ENCODE measurements around the gene DNAJC30.
A peak's percentile ranks its signal among the peaks of the same experiment; 100 is the strongest.

Gene DNAJC30

DNA sequence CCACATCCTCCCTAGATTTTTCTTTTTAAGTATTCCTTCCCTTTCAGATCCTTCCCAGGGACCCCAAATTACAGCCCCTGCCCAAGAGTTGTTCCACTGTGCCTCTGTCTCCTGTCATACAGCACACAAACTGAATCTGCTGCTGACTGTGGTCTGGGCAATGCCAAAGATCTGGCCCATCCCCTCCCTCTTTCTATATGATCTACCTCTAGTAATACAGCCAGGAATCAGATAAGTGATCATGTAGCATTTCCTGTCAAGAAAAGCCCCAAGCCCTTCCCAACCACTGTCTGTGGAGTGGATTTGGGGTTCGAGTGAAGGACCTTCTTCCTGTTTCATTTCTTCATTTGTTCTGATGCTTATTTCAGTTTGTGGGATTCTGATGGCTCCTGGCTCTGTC lies 29.5 kb upstream of the DNAJC30 start:
- in situ Hi-C loops (cut with HindIII; ENCODE audit: low pct_ligation_motif_present, low sequenced_read_pairs): no loop called here
- H3K27me3 ChIP-seq (replicated peaks): no peaks in the 10 kb centered on the region
- H3K4me3 ChIP-seq (ENCODE audit: low read depth, low read length): no peak overlapping the region

DNA sequence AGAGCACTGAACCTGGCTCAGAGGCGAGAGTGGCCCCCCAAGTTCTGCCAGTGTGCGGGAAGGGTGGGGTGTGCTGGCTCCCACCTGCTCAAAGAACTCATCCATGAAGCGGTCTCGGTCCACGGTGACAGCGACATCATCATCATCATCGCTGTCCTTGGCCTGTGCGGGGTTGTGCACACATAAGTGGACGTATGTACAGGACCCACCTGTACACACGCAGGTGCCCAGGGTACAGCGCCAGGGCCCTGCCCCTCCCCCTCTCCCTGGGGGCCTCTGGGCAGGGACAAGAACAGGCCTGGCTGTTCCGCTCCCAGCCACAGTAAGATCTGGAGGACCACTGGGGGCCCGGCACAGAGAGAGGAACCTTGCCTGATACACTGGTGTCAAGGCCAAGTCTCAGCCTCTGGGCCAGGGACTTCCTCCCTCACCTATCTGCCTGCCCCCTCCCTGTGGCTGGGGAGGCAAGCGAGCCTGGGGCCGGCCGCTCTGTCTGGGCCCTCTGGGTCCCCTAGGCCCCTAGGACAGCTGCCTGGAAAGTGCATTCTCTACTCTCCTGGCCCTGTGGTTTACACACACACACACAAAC lies 25.8 kb upstream of the DNAJC30 start:
- in situ Hi-C loops (cut with HindIII; ENCODE audit: low pct_ligation_motif_present, low sequenced_read_pairs): no loop called here

More for the DNA sequence above, 29.5 kb upstream of the DNAJC30 start:
- Histone ChIP-seq H3K36me3 (replicated peaks) (peaks cover 74% of the 10 kb centered on the region), H3K27ac (no peak overlapping the region)
- TF ChIP-seq, protein P1, sequence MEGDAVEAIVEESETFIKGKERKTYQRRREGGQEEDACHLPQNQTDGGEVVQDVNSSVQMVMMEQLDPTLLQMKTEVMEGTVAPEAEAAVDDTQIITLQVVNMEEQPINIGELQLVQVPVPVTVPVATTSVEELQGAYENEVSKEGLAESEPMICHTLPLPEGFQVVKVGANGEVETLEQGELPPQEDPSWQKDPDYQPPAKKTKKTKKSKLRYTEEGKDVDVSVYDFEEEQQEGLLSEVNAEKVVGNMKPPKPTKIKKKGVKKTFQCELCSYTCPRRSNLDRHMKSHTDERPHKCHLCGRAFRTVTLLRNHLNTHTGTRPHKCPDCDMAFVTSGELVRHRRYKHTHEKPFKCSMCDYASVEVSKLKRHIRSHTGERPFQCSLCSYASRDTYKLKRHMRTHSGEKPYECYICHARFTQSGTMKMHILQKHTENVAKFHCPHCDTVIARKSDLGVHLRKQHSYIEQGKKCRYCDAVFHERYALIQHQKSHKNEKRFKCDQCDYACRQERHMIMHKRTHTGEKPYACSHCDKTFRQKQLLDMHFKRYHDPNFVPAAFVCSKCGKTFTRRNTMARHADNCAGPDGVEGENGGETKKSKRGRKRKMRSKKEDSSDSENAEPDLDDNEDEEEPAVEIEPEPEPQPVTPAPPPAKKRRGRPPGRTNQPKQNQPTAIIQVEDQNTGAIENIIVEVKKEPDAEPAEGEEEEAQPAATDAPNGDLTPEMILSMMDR (IDR thresholded peaks at IDR 0.05; ENCODE audit: low read depth, low read length, missing control alignments): no peak
- no peak for DNase-seq

DNA sequence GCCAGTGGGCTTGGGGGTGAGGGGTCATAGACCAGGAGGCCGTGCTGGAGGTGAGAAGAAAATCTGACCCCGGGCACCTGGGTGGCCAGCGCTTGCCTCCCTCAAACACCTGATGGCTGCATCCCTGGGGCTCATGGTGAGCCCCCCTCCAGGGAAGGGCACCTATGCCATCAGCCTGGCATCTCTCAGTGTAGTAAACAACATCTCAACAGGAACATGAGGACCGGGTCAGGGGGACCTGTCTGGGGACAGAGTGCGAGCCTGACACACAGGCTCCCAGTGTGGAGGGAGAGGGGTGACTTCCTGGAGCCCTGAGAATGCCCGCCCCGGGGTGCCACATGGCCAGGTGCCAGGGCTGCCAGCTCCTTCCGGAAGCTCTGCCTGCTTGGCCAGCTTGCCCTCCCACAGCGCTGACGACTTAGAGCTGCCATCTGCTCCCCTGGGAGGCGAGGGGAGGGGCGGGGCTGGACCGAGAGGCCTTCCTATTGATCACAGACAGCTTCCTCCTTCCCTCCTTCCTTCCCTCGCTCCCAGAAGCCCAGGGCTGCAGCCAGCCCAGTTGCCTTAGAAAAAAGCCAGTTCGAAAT lies 23.9 kb upstream of the DNAJC30 start:
- in situ Hi-C loops (cut with HindIII; ENCODE audit: low pct_ligation_motif_present, low sequenced_read_pairs): no loop called here
- H3K27ac ChIP-seq: peak overlapping the region; percentile 75
- TF ChIP-seq, protein P1 (IDR thresholded peaks at IDR 0.05; ENCODE audit: low read depth, low read length, missing control alignments): no peak
- DNase-seq: peak; percentile 20
- H3K27me3 ChIP-seq (replicated peaks): no peaks in the 10 kb centered on the region
- H3K4me3 ChIP-seq (ENCODE audit: low read depth, low read length): no peak overlapping the region
- peaks cover 84% of the 10 kb centered on the region for H3K36me3 ChIP-seq (replicated peaks)

More for the DNA sequence above, 25.8 kb upstream of the DNAJC30 start:
- H3K36me3 ChIP-seq (replicated peaks): peaks cover 86% of the 10 kb centered on the region
- no peak overlapping the region for H3K4me3 ChIP-seq (ENCODE audit: low read depth, low read length)
- no peak overlapping the region for H3K27ac ChIP-seq
- no peaks in the 10 kb centered on the region for H3K27me3 ChIP-seq (replicated peaks)
- no peak for DNase-seq
- TF ChIP-seq, protein P1 (IDR thresholded peaks at IDR 0.05; ENCODE audit: low read depth, low read length, missing control alignments): no peak

DNA sequence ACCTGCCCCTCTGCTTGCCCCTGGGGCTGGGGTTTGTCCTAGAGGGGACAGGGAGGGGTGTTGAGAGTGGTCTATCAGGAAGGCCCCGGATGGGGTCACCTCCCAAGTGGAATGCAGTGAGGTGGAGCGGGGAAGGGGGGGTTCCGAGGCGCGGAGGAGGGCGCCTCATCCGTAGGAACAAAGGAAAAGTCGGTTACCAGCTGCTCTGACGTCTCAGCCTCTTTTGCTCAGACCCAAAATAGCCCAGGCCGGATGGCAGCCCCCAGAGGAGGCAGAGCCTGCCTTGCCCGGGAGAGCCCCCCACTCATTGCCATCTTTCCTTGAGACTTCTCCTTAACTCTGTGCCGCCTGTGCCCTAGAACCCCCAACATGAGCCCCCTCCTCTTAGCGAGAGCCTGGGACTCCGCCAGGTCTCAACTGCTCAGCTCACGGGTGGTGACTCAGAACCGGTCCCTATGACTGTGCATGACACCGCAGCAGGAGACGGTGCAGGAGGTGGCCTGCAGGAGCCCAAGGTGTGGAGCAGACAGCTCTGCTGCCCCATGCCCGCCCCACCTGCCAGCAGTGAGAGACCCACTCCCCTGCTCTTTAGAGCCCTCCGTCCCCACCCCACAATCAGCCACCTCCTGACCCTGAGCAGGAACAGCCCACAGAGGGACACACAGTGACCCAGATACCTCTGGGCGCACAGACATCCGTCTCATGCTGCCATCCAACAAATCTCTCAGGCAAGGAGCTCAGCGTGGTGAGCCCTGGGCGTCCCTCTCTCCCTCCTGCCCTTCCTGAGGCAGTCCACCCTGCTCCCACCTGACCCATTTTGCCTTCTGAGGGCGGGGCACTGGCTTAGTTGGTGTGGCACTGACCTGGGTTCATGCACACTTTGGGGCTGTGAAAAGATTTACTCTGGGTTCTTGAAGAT lies 23.1 kb upstream of the DNAJC30 start:
- no peaks in the 10 kb centered on the region for H3K27me3 ChIP-seq (replicated peaks)
- H3K4me3 ChIP-seq (ENCODE audit: low read depth, low read length): no peak overlapping the region
- H3K27ac ChIP-seq: peak overlapping the region; percentile 75
- in situ Hi-C loops (cut with HindIII; ENCODE audit: low pct_ligation_motif_present, low sequenced_read_pairs): no loop called here
- H3K36me3 ChIP-seq (replicated peaks): peaks cover 84% of the 10 kb centered on the region
- peak; percentile 52 for DNase-seq
- TF ChIP-seq, protein P1 (IDR thresholded peaks at IDR 0.05; ENCODE audit: low read depth, low read length, missing control alignments): no peak

DNA sequence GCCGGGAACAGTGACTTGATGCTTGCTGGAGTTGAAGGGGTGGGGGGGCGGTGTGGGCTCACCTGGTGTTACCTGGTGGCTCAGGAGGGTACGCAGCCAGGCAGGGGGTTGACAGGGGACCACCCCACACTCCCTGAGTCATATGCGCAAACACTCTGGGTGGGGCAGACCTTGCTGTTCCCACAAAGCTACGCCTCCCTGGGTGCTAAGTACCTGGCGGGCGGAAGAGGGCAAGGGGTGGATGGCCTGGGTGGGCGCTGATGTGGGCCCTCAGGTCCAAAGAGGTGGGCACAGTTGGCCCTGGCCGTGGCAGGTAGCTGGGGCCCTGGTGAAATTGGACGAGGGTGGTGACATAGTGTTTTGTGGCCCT lies 22.3 kb upstream of the DNAJC30 start:
- Histone ChIP-seq H3K27me3 (replicated peaks) (no peaks in the 10 kb centered on the region), H3K4me3 (ENCODE audit: low read depth, low read length) (no peak overlapping the region), H3K27ac (peak overlapping the region; percentile 75), H3K36me3 (replicated peaks) (peaks cover 86% of the 10 kb centered on the region)
- no peak for DNase-seq
- TF ChIP-seq, protein P1 (IDR thresholded peaks at IDR 0.05; ENCODE audit: low read depth, low read length, missing control alignments): no peak
- in situ Hi-C loops (cut with HindIII; ENCODE audit: low pct_ligation_motif_present, low sequenced_read_pairs): no loop called here

All from brain microvascular endothelial cell (primary cell).